ENCODE measurements around the gene SAPCD1. TPM values are rescaled to one million over a fixed set of nuclear protein-coding genes. Genes with fewer than 3 reads are reported as not detected.
"Not testable (repeated sequence)": the region's sequence is repeated elsewhere in the genome, so short reads cannot be mapped to it uniquely, and the experiment has no call there.

Gene SAPCD1
- total RNA-seq, 2 donors from 2014 or later: 1.7 to 8.9 TPM

- Histone ChIP-seq H3K4me3 (no peak overlapping the region), H3K9me3 (no peaks in the 10 kb centered on the region), H3K4me1 (peaks cover 5% of the 10 kb centered on the region), H3K27ac (peak overlapping the region; percentile 93), H3K9ac (ENCODE audit: low read depth in 2 of 2, low read length in 2 of 2) (no peak overlapping the region), H3K27me3 (no peaks in the 10 kb centered on the region), H3K36me3 (no peaks in the 10 kb centered on the region)
- DNase-seq: no peak
- TF ChIP-seq CTCF (IDR thresholded peaks at IDR 0.05): no peak
- intact Hi-C loops (cut with DNase I): no loop called here
Observed at GRCh38 chr6:31796993-31797385, 34.5 kb downstream of the SAPCD1 start.

- Histone ChIP-seq H3K9ac (ENCODE audit: low read depth in 2 of 2, low read length in 2 of 2) (no peak overlapping the region), H3K27ac (no peak overlapping the region), H3K4me3 (no peak overlapping the region), H3K36me3 (no peaks in the 10 kb centered on the region), H3K9me3 (no peaks in the 10 kb centered on the region), H3K4me1 (peaks cover 5% of the 10 kb centered on the region), H3K27me3 (no peaks in the 10 kb centered on the region)
- intact Hi-C loops (cut with DNase I): no loop called here
- DNase-seq: no peak
- no peak for TF ChIP-seq CTCF (IDR thresholded peaks at IDR 0.05)
Observed at GRCh38 chr6:31797588-31797987, 35.1 kb downstream of the SAPCD1 start.

GRCh38 chr6:31799781-31800180 is 37.3 kb downstream of the SAPCD1 start:
- DNase-seq: no peak
- H3K9ac ChIP-seq (ENCODE audit: low read depth in 2 of 2, low read length in 2 of 2): no peak overlapping the region
- intact Hi-C loops (cut with DNase I): no loop called here
- H3K27ac ChIP-seq: no peak overlapping the region
- H3K27me3 ChIP-seq: no peaks in the 10 kb centered on the region
- no peaks in the 10 kb centered on the region for H3K9me3 ChIP-seq
- no peaks in the 10 kb centered on the region for H3K36me3 ChIP-seq
- TF ChIP-seq CTCF (IDR thresholded peaks at IDR 0.05): no peak
- H3K4me1 ChIP-seq: peaks cover 5% of the 10 kb centered on the region
- no peak overlapping the region for H3K4me3 ChIP-seq

- H3K9me3 ChIP-seq; H3K9ac ChIP-seq (ENCODE audit: low read depth in 2 of 2, low read length in 2 of 2); H3K27me3 ChIP-seq; H3K36me3 ChIP-seq; intact Hi-C loops (cut with DNase I); H3K4me3 ChIP-seq; DNase-seq; H3K27ac ChIP-seq: not testable (repeated sequence)
- peaks cover 10% of the 10 kb centered on the region for H3K4me1 ChIP-seq
Observed at GRCh38 chr6:31801031-31801927, 38.8 kb downstream of the SAPCD1 start.

- intact Hi-C loops (cut with DNase I): no loop called here
- H3K4me3 ChIP-seq: peak overlapping the region; percentile 61
- no peaks in the 10 kb centered on the region for H3K27me3 ChIP-seq
- H3K9ac ChIP-seq (ENCODE audit: low read depth in 2 of 2, low read length in 2 of 2): peak overlapping the region; percentile 79 to 97
- no peak for DNase-seq
- peaks cover 9% of the 10 kb centered on the region for H3K4me1 ChIP-seq
- no peaks in the 10 kb centered on the region for H3K36me3 ChIP-seq
- no peak for TF ChIP-seq CTCF (IDR thresholded peaks at IDR 0.05)
- H3K9me3 ChIP-seq: no peaks in the 10 kb centered on the region
- peak overlapping the region; percentile 91 for H3K27ac ChIP-seq
Observed at GRCh38 chr6:31805939-31806469, 43.5 kb downstream of the SAPCD1 start.
